Activated CD4-positive, alpha-beta T cell treated with anti-CD3 and anti-CD28 coated beads for 36 hours (primary cell): Measurements from ENCODE around the gene WDR93. TPM values are rescaled to one million over a fixed set of nuclear protein-coding genes. Genes with fewer than 3 reads are reported as not detected.

Source experiments
- ATAC-seq: fragments of 200-7000 bp; cut with Tn5 transposase; one replicate; pipeline ENCODE4 v1.10.0; 2021; ENCODE audit warnings: mild to moderate bottlenecking, moderate library complexity
- CTCF ChIA-PET: fragments of 350-600 bp; sonication (Branson Sonifier 250); formaldehyde crosslinking; loops from one replicate; lab custom pipeline; 2021; ENCODE audit warnings: antibody characterized with exemption; lab: Charles Lee
- POLR2A ChIA-PET: fragments of 350-600 bp; sonication (Branson Sonifier 250); formaldehyde crosslinking; loops from one replicate; lab custom pipeline; 2021; ENCODE audit warnings: antibody characterized with exemption, inconsistent platforms; lab: Charles Lee
- DNase-seq: peaks from one replicate; pipeline ENCODE4 v3.0.0-alpha.2; 2020
- H3K27ac Mint-ChIP-seq: one replicate; pipeline ENCODE4 v1.8.0; 2021; ENCODE audit warnings: mixed read lengths
- H3K27me3 Mint-ChIP-seq: one replicate; pipeline ENCODE4 v1.8.0; 2021; ENCODE audit warnings: mixed read lengths
- H3K36me3 Mint-ChIP-seq: one replicate; pipeline ENCODE4 v1.8.0; 2021; ENCODE audit warnings: low read depth, mixed read lengths
- H3K4me1 Mint-ChIP-seq: one replicate; pipeline ENCODE4 v1.8.0; 2021; ENCODE audit warnings: mixed read lengths
- H3K4me3 Mint-ChIP-seq: one replicate; pipeline ENCODE4 v1.8.0; 2021; ENCODE audit warnings: mild to moderate bottlenecking, moderate library complexity, mixed read lengths
- H3K9me3 Mint-ChIP-seq: one replicate; pipeline ENCODE4 v1.8.0; 2021; ENCODE audit warnings: low read depth, mixed read lengths
- intact Hi-C, 2 experiments: fragments of 100-400 bp; cut with DNase I in 1 of 2; cut with micrococcal nuclease in 1 of 2; formaldehyde crosslinking; loops; one replicate each; pipeline versions ENCODE4 v1.14.2 to v1.15.1; 2022 to 2024; cut with DNase I, micrococcal nuclease
- total RNA-seq, 2 experiments: library from RNA; stranded (reverse); gene quantifications; one replicate each; pipeline ENCODE4 v1.2.3, GENCODE V29; 2021

Gene WDR93
- total RNA-seq, 2 experiments from 2014 or later, result not detected

DNA sequence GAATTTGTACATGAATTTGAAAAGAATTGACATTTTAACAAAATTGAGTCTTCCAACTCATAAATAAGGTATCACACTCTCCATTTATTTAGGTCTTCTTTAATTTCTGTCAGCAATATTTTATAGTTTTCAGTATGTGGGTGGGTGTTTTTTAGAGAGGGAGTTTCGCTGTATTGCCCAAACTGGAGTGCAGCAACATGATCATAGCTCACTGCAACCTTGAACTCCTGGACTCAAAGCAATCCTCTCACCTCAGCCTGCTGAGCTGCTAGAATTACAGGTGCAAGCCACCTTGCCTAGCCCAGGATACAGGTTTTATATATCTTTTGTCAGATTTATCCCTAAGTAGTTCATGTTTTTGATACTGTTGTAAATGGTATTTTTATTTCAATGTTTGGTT, 4.6 kb downstream of the WDR93 start:
- CTCF ChIA-PET, result interaction anchor here (1.0 kb wide), 2 partner anchors 9 to 48 kb away, joined by 3 to 4 read pairs; no protein-coding TSS in a partner anchor

GRCh38 chr15:89704411-89704810, 13.8 kb downstream of the WDR93 start:
- Mint-ChIP-seq H3K27me3 (peaks cover 22% of the 10 kb centered on the region), H3K4me3 (no peak overlapping the region), H3K36me3 (no peaks in the 10 kb centered on the region), H3K4me1 (no peaks in the 10 kb centered on the region), H3K9me3 (no peaks in the 10 kb centered on the region), H3K27ac (no peak overlapping the region)
- ChIA-PET CTCF (interaction anchor here (0.6 to 1.1 kb wide), 2 partner anchors 9 to 1036 kb away, joined by 3 to 4 read pairs; no protein-coding TSS in a partner anchor), POLR2A (interaction anchor here (0.7 kb wide), 1 partner anchor 208 kb away, joined by 3 read pairs; no protein-coding TSS in a partner anchor)
- DNase-seq (no peak), ATAC-seq (no peak)
- intact Hi-C loops, result no loop called here

More for the DNA sequence above, 4.6 kb downstream of the WDR93 start:
- Mint-ChIP-seq H3K36me3 (no peaks in the 10 kb centered on the region), H3K27ac (no peak overlapping the region), H3K4me3 (no peak overlapping the region), H3K4me1 (peaks cover 6% of the 10 kb centered on the region), H3K27me3 (peaks cover 2% of the 10 kb centered on the region), H3K9me3 (no peaks in the 10 kb centered on the region)
- POLR2A ChIA-PET, result no interaction called here
- intact Hi-C loops, result loop anchor here in 1 of 2 experiments (10.0 kb wide), 1 partner anchor 120 kb away; the partner anchor contains the start of gene TICRR
- ATAC-seq (no peak), DNase-seq (no peak)

DNA sequence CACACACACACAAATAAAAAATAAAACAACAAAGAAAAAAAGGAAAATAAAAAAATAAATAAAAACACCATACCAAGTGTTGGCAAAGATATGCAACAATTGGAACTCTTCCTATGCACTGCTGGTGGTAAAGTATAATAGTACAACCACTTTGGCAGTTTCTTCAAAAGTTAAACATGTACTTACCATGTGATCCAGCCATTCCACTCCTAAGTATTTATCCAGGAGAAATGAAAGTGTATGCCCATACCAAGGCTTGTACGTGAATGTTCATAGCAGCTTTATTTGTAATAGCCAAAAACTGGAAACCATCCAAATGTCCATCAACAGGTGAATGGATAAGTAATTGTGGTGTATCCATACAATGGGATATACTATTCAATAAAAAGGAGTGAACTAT, 17.0 kb downstream of the WDR93 start:
- H3K27ac Mint-ChIP-seq, result no peak overlapping the region

GRCh38 chr15:89714775-89715174, 24.2 kb downstream of the WDR93 start:
- ChIA-PET CTCF (no interaction called here), POLR2A (no interaction called here)
- Mint-ChIP-seq H3K27me3 (no peaks in the 10 kb centered on the region), H3K36me3 (no peaks in the 10 kb centered on the region), H3K9me3 (no peaks in the 10 kb centered on the region), H3K27ac (no peak overlapping the region), H3K4me1 (no peaks in the 10 kb centered on the region), H3K4me3 (no peak overlapping the region)
- DNase-seq (no peak), ATAC-seq (no peak)
- intact Hi-C loops, result no loop called here

More for the DNA sequence above, 17.0 kb downstream of the WDR93 start:
- H3K4me3 Mint-ChIP-seq, result no peak overlapping the region
- ChIA-PET CTCF (interaction anchor here (0.7 kb wide), 1 partner anchor 11 kb away, joined by 3 read pairs; no protein-coding TSS in a partner anchor), POLR2A (no interaction called here)
- H3K4me1 Mint-ChIP-seq, result no peaks in the 10 kb centered on the region
- ATAC-seq (no peak), DNase-seq (no peak)
- peaks cover 16% of the 10 kb centered on the region for H3K27me3 Mint-ChIP-seq
- intact Hi-C loops, result no loop called here
- no peaks in the 10 kb centered on the region for H3K9me3 Mint-ChIP-seq
- no peaks in the 10 kb centered on the region for H3K36me3 Mint-ChIP-seq

GRCh38 chr15:89723031-89723430, 32.4 kb downstream of the WDR93 start:
- Mint-ChIP-seq H3K36me3 (peaks cover 2% of the 10 kb centered on the region), H3K27ac (no peak overlapping the region), H3K27me3 (peaks cover 12% of the 10 kb centered on the region), H3K9me3 (peaks cover 1% of the 10 kb centered on the region), H3K4me3 (no peak overlapping the region), H3K4me1 (no peaks in the 10 kb centered on the region)
- ChIA-PET POLR2A (no interaction called here), CTCF (interaction anchor here (1.3 to 1.9 kb wide), 2 partner anchors 9 to 17 kb away, joined by 4 to 7 read pairs; no protein-coding TSS in a partner anchor)
- DNase-seq (no peak), ATAC-seq (no peak)
- intact Hi-C loops, result no loop called here

DNA sequence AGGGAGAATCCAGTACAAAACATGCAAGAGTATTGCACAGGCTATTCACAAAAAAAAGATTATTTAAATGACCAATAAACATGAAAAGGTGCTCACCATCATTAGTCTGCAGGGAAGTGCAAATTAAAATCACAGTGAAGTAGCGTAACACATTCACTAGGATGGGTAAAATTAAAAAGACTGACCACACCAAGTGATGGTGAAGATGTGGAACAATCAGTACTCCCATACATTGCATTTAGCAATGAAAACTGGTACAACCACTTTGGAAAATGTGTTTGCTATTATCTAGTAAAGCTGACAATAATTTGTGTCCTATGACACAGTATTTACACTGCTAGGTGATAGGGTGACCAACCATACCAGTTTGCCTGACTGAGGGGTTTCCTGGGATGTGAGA, 34.0 kb downstream of the WDR93 start:
- peaks cover 12% of the 10 kb centered on the region for H3K27me3 Mint-ChIP-seq
- CTCF ChIA-PET, result no interaction called here

GRCh38 chr15:89725064-89725463, 34.5 kb downstream of the WDR93 start:
- intact Hi-C loops, result loop anchor here in 1 of 2 experiments (5.0 kb wide), 1 partner anchor 67 kb away; no protein-coding TSS in a partner anchor
- ATAC-seq (no peak), DNase-seq (no peak)
- POLR2A ChIA-PET, result no interaction called here
- Mint-ChIP-seq H3K4me3 (no peak overlapping the region), H3K27me3 (peaks cover 12% of the 10 kb centered on the region), H3K9me3 (peaks cover 1% of the 10 kb centered on the region), H3K36me3 (peaks cover 2% of the 10 kb centered on the region), H3K4me1 (no peaks in the 10 kb centered on the region), H3K27ac (no peak overlapping the region)
- CTCF ChIA-PET, result no interaction called here

More for the DNA sequence above, 34.0 kb downstream of the WDR93 start:
- Mint-ChIP-seq H3K36me3 (peaks cover 2% of the 10 kb centered on the region), H3K4me3 (no peak overlapping the region), H3K9me3 (peaks cover 1% of the 10 kb centered on the region), H3K27ac (no peak overlapping the region), H3K4me1 (no peaks in the 10 kb centered on the region)
- POLR2A ChIA-PET, result no interaction called here
- DNase-seq (no peak), ATAC-seq (no peak)
- intact Hi-C loops, result loop anchor here in 1 of 2 experiments (5.0 kb wide), 1 partner anchor 68 kb away; no protein-coding TSS in a partner anchor

GRCh38 chr15:89728254-89728653, 37.6 kb downstream of the WDR93 start:
- H3K4me1 Mint-ChIP-seq, result no peaks in the 10 kb centered on the region
- CTCF ChIA-PET, result interaction anchor here (1.0 kb wide), 1 partner anchor 49 kb away, joined by 3 read pairs; no protein-coding TSS in a partner anchor
- intact Hi-C loops, result loop anchor here in 1 of 2 experiments (5.0 kb wide), 1 partner anchor 64 kb away; no protein-coding TSS in a partner anchor
- H3K4me3 Mint-ChIP-seq, result no peak overlapping the region
- peaks cover 1% of the 10 kb centered on the region for H3K9me3 Mint-ChIP-seq
- no peak overlapping the region for H3K27ac Mint-ChIP-seq
- POLR2A ChIA-PET, result no interaction called here
- no peak for DNase-seq
- no peak for ATAC-seq
- H3K36me3 Mint-ChIP-seq, result peaks cover 2% of the 10 kb centered on the region
- H3K27me3 Mint-ChIP-seq, result peaks cover 2% of the 10 kb centered on the region

DNA sequence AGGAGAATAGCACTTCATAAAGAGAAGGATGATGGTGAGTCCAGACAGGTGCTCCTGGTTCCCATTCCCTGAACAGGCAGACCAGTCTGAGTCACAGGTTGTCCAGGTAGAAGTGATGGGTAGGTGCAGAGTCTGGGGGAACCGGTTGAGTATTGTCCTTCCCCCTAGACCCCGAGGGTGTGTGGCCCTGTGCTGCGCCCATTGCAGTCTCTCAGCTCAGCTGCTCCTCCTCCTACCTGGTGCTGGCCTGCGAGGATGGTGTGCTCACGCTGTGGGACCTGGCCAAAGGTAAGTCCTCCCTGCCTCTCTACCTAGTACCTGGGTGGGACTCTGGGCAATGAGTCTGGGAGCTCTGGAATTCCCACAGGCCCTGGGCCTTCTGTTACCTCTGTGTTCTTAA, 40.7 kb downstream of the WDR93 start:
- no peak for ATAC-seq
- Mint-ChIP-seq H3K4me3 (no peak overlapping the region), H3K27me3 (peaks cover 5% of the 10 kb centered on the region), H3K9me3 (no peaks in the 10 kb centered on the region), H3K27ac (no peak overlapping the region), H3K36me3 (no peaks in the 10 kb centered on the region), H3K4me1 (no peaks in the 10 kb centered on the region)
- CTCF ChIA-PET, result interaction anchor here (1.0 to 1.6 kb wide), 2 partner anchors 30 to 144 kb away, joined by 3 to 4 read pairs; no protein-coding TSS in a partner anchor
- intact Hi-C loops, result no loop called here
- no peak for DNase-seq
- POLR2A ChIA-PET, result no interaction called here

- DNase-seq, result no peak
- no peak for ATAC-seq
- ChIA-PET CTCF (interaction anchor here (0.8 to 1.6 kb wide), 7 partner anchors 8 to 29 kb away, joined by 3 to 4 read pairs (median 3); no protein-coding TSS in a partner anchor), POLR2A (interaction anchor here (0.7 kb wide), 1 partner anchor 158 kb away, joined by 4 read pairs; no protein-coding TSS in a partner anchor)
- Mint-ChIP-seq H3K27me3 (peaks cover 5% of the 10 kb centered on the region), H3K36me3 (no peaks in the 10 kb centered on the region), H3K4me1 (no peaks in the 10 kb centered on the region), H3K4me3 (no peak overlapping the region), H3K27ac (no peak overlapping the region), H3K9me3 (no peaks in the 10 kb centered on the region)
- intact Hi-C loops, result no loop called here
Observed at GRCh38 chr15:89732451-89733172, 42.0 kb downstream of the WDR93 start.

- ChIA-PET CTCF (no interaction called here), POLR2A (no interaction called here)
- Mint-ChIP-seq H3K4me1 (no peaks in the 10 kb centered on the region), H3K36me3 (no peaks in the 10 kb centered on the region), H3K9me3 (no peaks in the 10 kb centered on the region), H3K27ac (no peak overlapping the region), H3K4me3 (no peak overlapping the region), H3K27me3 (peaks cover 5% of the 10 kb centered on the region)
- intact Hi-C loops, result no loop called here
- no peak for ATAC-seq
- no peak for DNase-seq
Observed at GRCh38 chr15:89735773-89736172, 45.2 kb downstream of the WDR93 start.
